ENCODE results near the gene TNS3. TPM values are rescaled to one million over a fixed set of nuclear protein-coding genes. Genes with fewer than 3 reads are reported as not detected.

The TNS3 gene
- total and polyA plus RNA-seq, 9 of the 15 experiments (the other 6 are each of a cell fraction or from before 2014, with no cell fraction given): 0.20 TPM; not detected in 8

GRCh38 chr7:47565640-47566250, 16.2 kb downstream of the TNS3 start (continued):
- TF ChIP-seq UBTF (IDR thresholded peaks at IDR 0.05; ENCODE audit: borderline replicate concordance in 1 of 2, low read depth in 2 of 2, low read length in 2 of 2): no peak
- TF ChIP-seq FOXK2 (conservative IDR thresholded peaks at IDR 0.05 in 1 of 2, IDR thresholded peaks at IDR 0.05 in 1 of 2; ENCODE audit: low read depth in 2 of 2): no peak
- no peak for TF ChIP-seq ZNF408 (CRISPR knock-in tag; IDR thresholded peaks at IDR 0.05; ENCODE audit: low read depth)
- no peak for TF ChIP-seq SNAPC5 (CRISPR knock-in tag; IDR thresholded peaks at IDR 0.05)
- no peak for TF ChIP-seq TOE1 (IDR thresholded peaks at IDR 0.05; ENCODE audit: borderline replicate concordance)
- TF ChIP-seq TOE1 (CRISPR knock-in tag; IDR thresholded peaks at IDR 0.05; ENCODE audit: borderline replicate concordance, low read depth): no peak
- no peak for TF ChIP-seq ZNF436 (CRISPR knock-in tag; IDR thresholded peaks at IDR 0.05)
- no peak for TF ChIP-seq ZNF79 (CRISPR knock-in tag; IDR thresholded peaks at IDR 0.05; ENCODE audit: low read depth)
- TF ChIP-seq ZNF707 (CRISPR knock-in tag; conservative IDR thresholded peaks at IDR 0.05): no peak
- TF ChIP-seq ZNF444 (CRISPR knock-in tag; IDR thresholded peaks at IDR 0.05): no peak
